ENCODE results near the gene ZNF208.

The ZNF208 gene

DNA sequence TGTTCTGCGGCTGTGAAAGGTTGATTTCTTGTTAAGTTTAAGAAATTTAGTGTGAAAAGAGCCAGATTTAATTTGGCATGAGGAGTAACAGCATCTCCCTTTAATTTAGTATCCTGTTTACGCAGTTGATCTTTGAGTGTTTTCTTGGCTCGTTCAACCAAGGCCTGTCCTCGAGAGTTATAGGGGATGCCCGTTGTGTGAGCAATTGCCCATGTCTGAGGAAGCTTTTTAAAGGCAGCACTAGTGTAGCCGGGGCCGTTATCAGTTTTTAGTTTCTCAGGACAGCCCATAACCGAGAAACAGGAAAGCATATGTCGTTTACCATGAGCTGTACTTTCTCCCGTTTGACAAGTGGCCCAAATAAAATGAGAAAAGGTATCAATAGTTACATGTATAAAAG is 127.2 kb downstream of the ZNF208 start:
- no peak for DNase-seq

Data from activated CD4-positive, CD25-positive, alpha-beta regulatory T cell (primary cell).